ENCODE data around the gene PACRG. TPM values are rescaled to one million over a fixed set of nuclear protein-coding genes. Genes with fewer than 3 reads are reported as not detected.

PACRG gene
- total RNA-seq, 1 experiment from 2014 or later: 0.26 TPM

DNA sequence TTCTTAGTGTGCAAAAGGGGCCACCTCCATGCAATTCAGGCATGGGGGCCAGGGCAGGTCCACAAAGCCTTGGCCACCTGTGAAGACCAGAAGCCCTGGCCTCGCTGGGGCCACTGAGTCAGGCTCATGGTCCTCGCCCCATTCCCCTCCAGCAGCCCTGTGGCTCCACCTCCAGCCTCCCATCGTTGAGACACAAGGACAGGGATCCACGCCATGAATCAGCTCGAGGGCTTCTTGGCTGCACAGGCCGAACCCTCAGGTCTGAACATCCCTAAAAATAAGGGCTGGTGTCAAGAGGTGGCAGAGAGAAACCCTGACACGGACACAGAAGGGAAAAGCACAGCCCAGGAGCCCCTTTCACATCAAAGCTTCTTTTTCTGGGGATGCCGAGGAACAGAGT lies 618.2 kb downstream of the PACRG start:
- no peaks in the 10 kb centered on the region for H4K20me1 ChIP-seq (ENCODE audit: control insufficient read depth, insufficient read depth, insufficient read length)
- no CpG with 5 or more reads among the region's 8 CpGs for WGBS (ENCODE audit: extremely low coverage, insufficient read length, low lambda C conversion rate)
- Mint-ChIP-seq H3K27me3 (ENCODE audit: low read depth) (no peaks in the 10 kb centered on the region), H3K4me1 (peaks cover 12 to 19% of the 10 kb centered on the region in 2 experiments), H3K4me3 (no peak overlapping the region), H3K36me3 (ENCODE audit: insufficient read depth in 1 of 3, low read depth in 3 of 3) (no peaks in the 10 kb centered on the region), H3K27ac (no peak overlapping the region), H3K9me3 (no peaks in the 10 kb centered on the region)
- H3K79me2 ChIP-seq (ENCODE audit: insufficient read depth, low read length): no peaks in the 10 kb centered on the region
- no peak overlapping the region for H3K4me2 ChIP-seq (ENCODE audit: insufficient read depth, insufficient read length, low read length)
- H3K23ac ChIP-seq (ENCODE audit: insufficient read length, low read depth, low read length): no peak overlapping the region
- no peaks in the 10 kb centered on the region for H3K27me3 ChIP-seq (ENCODE audit: insufficient read depth, low read length)
- H3K56ac ChIP-seq (ENCODE audit: insufficient read length, low read depth, low read length): no peak overlapping the region
- H4K5ac ChIP-seq (ENCODE audit: insufficient read length, low read depth, low read length): no peak overlapping the region
- H4K91ac ChIP-seq (ENCODE audit: insufficient read length, low read depth, low read length): no peak overlapping the region
- no peak overlapping the region for H3K18ac ChIP-seq (ENCODE audit: insufficient read length, low read depth, low read length)
- H3K9me3 ChIP-seq (ENCODE audit: control insufficient read depth, low read depth, low read length): no peaks in the 10 kb centered on the region
- H3K27ac ChIP-seq (ENCODE audit: insufficient read length, low read depth, low read length): no peak overlapping the region
- H3K23me2 ChIP-seq (ENCODE audit: insufficient read length, low read depth, low read length, poor library complexity, severe bottlenecking): no peaks in the 10 kb centered on the region
- no peak overlapping the region for H3K9ac ChIP-seq (ENCODE audit: extremely low read depth, insufficient read length, low read length)
- no peak overlapping the region for H2BK15ac ChIP-seq (ENCODE audit: low read depth, low read length)
- no peak overlapping the region for H3T11ph ChIP-seq (ENCODE audit: low read length)
- no peak for DNase-seq
- no peaks in the 10 kb centered on the region; the same call in 1 of the 2 replicates for H3K4me1 ChIP-seq (ENCODE audit: insufficient read depth, low read length)
- no peak overlapping the region for H2BK5ac ChIP-seq (ENCODE audit: insufficient read length, low read length)
- TF ChIP-seq, protein P1, sequence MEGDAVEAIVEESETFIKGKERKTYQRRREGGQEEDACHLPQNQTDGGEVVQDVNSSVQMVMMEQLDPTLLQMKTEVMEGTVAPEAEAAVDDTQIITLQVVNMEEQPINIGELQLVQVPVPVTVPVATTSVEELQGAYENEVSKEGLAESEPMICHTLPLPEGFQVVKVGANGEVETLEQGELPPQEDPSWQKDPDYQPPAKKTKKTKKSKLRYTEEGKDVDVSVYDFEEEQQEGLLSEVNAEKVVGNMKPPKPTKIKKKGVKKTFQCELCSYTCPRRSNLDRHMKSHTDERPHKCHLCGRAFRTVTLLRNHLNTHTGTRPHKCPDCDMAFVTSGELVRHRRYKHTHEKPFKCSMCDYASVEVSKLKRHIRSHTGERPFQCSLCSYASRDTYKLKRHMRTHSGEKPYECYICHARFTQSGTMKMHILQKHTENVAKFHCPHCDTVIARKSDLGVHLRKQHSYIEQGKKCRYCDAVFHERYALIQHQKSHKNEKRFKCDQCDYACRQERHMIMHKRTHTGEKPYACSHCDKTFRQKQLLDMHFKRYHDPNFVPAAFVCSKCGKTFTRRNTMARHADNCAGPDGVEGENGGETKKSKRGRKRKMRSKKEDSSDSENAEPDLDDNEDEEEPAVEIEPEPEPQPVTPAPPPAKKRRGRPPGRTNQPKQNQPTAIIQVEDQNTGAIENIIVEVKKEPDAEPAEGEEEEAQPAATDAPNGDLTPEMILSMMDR (conservative IDR thresholded peaks at IDR 0.05): no peak
- no peak overlapping the region for H3K14ac ChIP-seq (ENCODE audit: insufficient read depth, low read length)
- H2AK5ac ChIP-seq (ENCODE audit: insufficient read length, low read length): no peak overlapping the region
- no peak overlapping the region for H2BK12ac ChIP-seq (ENCODE audit: insufficient read length, low read depth, low read length)
- no peak overlapping the region for H3K4ac ChIP-seq (ENCODE audit: low read depth, low read length)
- no peak overlapping the region for H4K8ac ChIP-seq (replicated peaks; ENCODE audit: insufficient read length, low read depth, low read length)
- no peak overlapping the region for H2BK20ac ChIP-seq (ENCODE audit: low read depth, low read length, poor library complexity, severe bottlenecking)
- no peak overlapping the region for H2BK120ac ChIP-seq (ENCODE audit: low read depth, low read length, poor library complexity, severe bottlenecking)
- H2AFZ ChIP-seq (ENCODE audit: low read length): no peak overlapping the region
- H3K79me1 ChIP-seq (ENCODE audit: insufficient read depth, low read depth, low read length, poor library complexity, severe bottlenecking): no peaks in the 10 kb centered on the region
